Stomach (tissue), 4 donors: Measurements from ENCODE around the gene SLC22A4.

Experiments
- EP300 ChIP-seq: sonication (generic); formaldehyde crosslinking; IDR thresholded peaks from one replicate; pipeline ENCODE4 v1.6.1; 2017; ENCODE audit warnings: antibody characterized with exemption
- POLR2A ChIP-seq, 4 donors: fragments of 450-650 bp; IDR thresholded peaks; one replicate each; pipeline ENCODE4 v1.6.1; 2016; ENCODE audit warnings: antibody characterized with exemption in 4 of 4, control low read depth in 2 of 4, mild to moderate bottlenecking in 1 of 4, moderate library complexity in 1 of 4
- POLR2AphosphoS5 ChIP-seq, 3 donors: sonication (generic); formaldehyde crosslinking; IDR thresholded peaks; one replicate each; pipeline ENCODE4 v1.6.1; 2016; ENCODE audit warnings: antibody characterized with exemption in 3 of 3
- TF ChIP-seq, protein P1 (sequence below), 7 experiments: fragments of 450-650 bp in 4 of 7; fragments of 200-600 bp in 3 of 7; sonication (generic) in 3 of 7; IDR thresholded peaks; one replicate each; pipeline ENCODE4 v1.5.1; 2016 to 2019; ENCODE audit warnings: antibody characterized with exemption in 7 of 7, control low read depth in 2 of 7, mild to moderate bottlenecking in 1 of 7

GRCh38 chr5:132391247-132391646 is 97.1 kb downstream of the SLC22A4 start:
- TF ChIP-seq, protein P1, sequence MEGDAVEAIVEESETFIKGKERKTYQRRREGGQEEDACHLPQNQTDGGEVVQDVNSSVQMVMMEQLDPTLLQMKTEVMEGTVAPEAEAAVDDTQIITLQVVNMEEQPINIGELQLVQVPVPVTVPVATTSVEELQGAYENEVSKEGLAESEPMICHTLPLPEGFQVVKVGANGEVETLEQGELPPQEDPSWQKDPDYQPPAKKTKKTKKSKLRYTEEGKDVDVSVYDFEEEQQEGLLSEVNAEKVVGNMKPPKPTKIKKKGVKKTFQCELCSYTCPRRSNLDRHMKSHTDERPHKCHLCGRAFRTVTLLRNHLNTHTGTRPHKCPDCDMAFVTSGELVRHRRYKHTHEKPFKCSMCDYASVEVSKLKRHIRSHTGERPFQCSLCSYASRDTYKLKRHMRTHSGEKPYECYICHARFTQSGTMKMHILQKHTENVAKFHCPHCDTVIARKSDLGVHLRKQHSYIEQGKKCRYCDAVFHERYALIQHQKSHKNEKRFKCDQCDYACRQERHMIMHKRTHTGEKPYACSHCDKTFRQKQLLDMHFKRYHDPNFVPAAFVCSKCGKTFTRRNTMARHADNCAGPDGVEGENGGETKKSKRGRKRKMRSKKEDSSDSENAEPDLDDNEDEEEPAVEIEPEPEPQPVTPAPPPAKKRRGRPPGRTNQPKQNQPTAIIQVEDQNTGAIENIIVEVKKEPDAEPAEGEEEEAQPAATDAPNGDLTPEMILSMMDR (IDR thresholded peaks at IDR 0.05), result no peak
- TF ChIP-seq POLR2AphosphoS5 (IDR thresholded peaks at IDR 0.05), result no peak
- TF ChIP-seq POLR2A (IDR thresholded peaks at IDR 0.05), result no peak
- TF ChIP-seq EP300, result no peak
